H9 (cell line): ENCODE results near the gene RPGR. TPM values are rescaled to one million over a fixed set of nuclear protein-coding genes. Genes with fewer than 3 reads are reported as not detected.

Source experiments
- DNase-seq: peaks from one replicate; pipeline ENCODE4 v3.0.0-alpha.2; 2017
- H2AFZ ChIP-seq: one replicate; pipeline ENCODE4 v1.6.1; 2013; ENCODE audit warnings: mild to moderate bottlenecking, low read length, control low read depth, moderate library complexity
- H2AK5ac ChIP-seq: 2 replicates; pipeline ENCODE4 v1.6.1; 2013; ENCODE audit warnings: low read length, control low read depth, mixed read lengths; ENCODE audit not compliant: insufficient read length
- H2BK120ac ChIP-seq: one replicate; pipeline ENCODE4 v1.6.1; 2013; ENCODE audit warnings: low read depth, mild to moderate bottlenecking, low read length, control low read depth, inconsistent platforms; ENCODE audit not compliant: poor library complexity, severe bottlenecking
- H2BK12ac ChIP-seq: 2 replicates; pipeline ENCODE4 v1.6.1; 2013; ENCODE audit warnings: low read length, control low read depth, mixed read lengths, low read depth; ENCODE audit not compliant: insufficient read length
- H2BK15ac ChIP-seq: 2 replicates; pipeline ENCODE4 v1.6.1; 2013; ENCODE audit warnings: low read depth, low read length, control low read depth
- H2BK20ac ChIP-seq: one replicate; pipeline ENCODE4 v1.6.1; 2013; ENCODE audit warnings: low read depth, mild to moderate bottlenecking, low read length, control low read depth, inconsistent platforms; ENCODE audit not compliant: poor library complexity, severe bottlenecking
- H2BK5ac ChIP-seq: 2 replicates; pipeline ENCODE4 v1.6.1; 2013; ENCODE audit warnings: low read length, control low read depth, mixed read lengths; ENCODE audit not compliant: insufficient read length
- H3K14ac ChIP-seq: 2 replicates; pipeline ENCODE4 v1.6.1; 2013; ENCODE audit warnings: low read length, control low read depth; ENCODE audit not compliant: insufficient read depth
- H3K18ac ChIP-seq: 2 replicates; pipeline ENCODE4 v1.6.1; 2013; ENCODE audit warnings: low read depth, mild to moderate bottlenecking, mixed read lengths, low read length, control low read depth; ENCODE audit not compliant: insufficient read length
- H3K23ac ChIP-seq: 2 replicates; pipeline ENCODE4 v1.6.1; 2013; ENCODE audit warnings: low read length, control low read depth, mixed read lengths, low read depth; ENCODE audit not compliant: insufficient read length
- H3K23me2 ChIP-seq: 2 replicates; pipeline ENCODE4 v1.6.1; 2013; ENCODE audit warnings: low read depth, mild to moderate bottlenecking, mixed read lengths, low read length, control low read depth; ENCODE audit not compliant: insufficient read length, poor library complexity, severe bottlenecking
- H3K27ac ChIP-seq: 2 replicates; pipeline ENCODE4 v1.5.1; 2013; ENCODE audit warnings: low read length, control low read depth, mixed read lengths, low read depth; ENCODE audit not compliant: insufficient read length
- H3K27me3 ChIP-seq: 2 replicates; pipeline ENCODE4 v1.6.1; 2013; ENCODE audit warnings: low read length, control low read depth, inconsistent platforms; ENCODE audit not compliant: insufficient read depth
- H3K4ac ChIP-seq: 2 replicates; pipeline ENCODE4 v1.6.1; 2013; ENCODE audit warnings: low read depth, mild to moderate bottlenecking, control low read depth, inconsistent platforms, low read length, moderate library complexity
- H3K4me1 ChIP-seq: 2 replicates; pipeline ENCODE4 v1.6.1; 2013; ENCODE audit warnings: low read length, control low read depth, inconsistent platforms; ENCODE audit not compliant: insufficient read depth
- H3K4me2 ChIP-seq: 2 replicates; pipeline ENCODE4 v1.6.1; 2013; ENCODE audit warnings: low read length, control low read depth, mixed read lengths; ENCODE audit not compliant: insufficient read length, insufficient read depth
- H3K56ac ChIP-seq: 2 replicates; pipeline ENCODE4 v1.6.1; 2013; ENCODE audit warnings: low read depth, mild to moderate bottlenecking, mixed read lengths, low read length, control low read depth; ENCODE audit not compliant: insufficient read length
- H3K79me1 ChIP-seq: 2 replicates; pipeline ENCODE4 v1.6.1; 2013; ENCODE audit warnings: low read depth, mild to moderate bottlenecking, moderate library complexity, low read length, control low read depth, inconsistent platforms; ENCODE audit not compliant: insufficient read depth, poor library complexity, severe bottlenecking
- H3K79me2 ChIP-seq: 2 replicates; pipeline ENCODE4 v1.6.1; 2013; ENCODE audit warnings: low read length, control low read depth, inconsistent platforms; ENCODE audit not compliant: insufficient read depth
- H3K9ac ChIP-seq: 2 replicates; pipeline ENCODE4 v1.6.1; 2013; ENCODE audit warnings: low read length, control low read depth, mixed read lengths; ENCODE audit not compliant: insufficient read length; ENCODE audit errors: extremely low read depth
- H3K9me3 ChIP-seq: one replicate; pipeline ENCODE4 v1.6.1; 2013; ENCODE audit warnings: low read depth, low read length, inconsistent platforms; ENCODE audit not compliant: control insufficient read depth
- H3T11ph ChIP-seq: one replicate; pipeline ENCODE4 v1.6.1; 2013; ENCODE audit warnings: mild to moderate bottlenecking, low read length, control low read depth, inconsistent platforms
- H4K20me1 ChIP-seq: one replicate; pipeline ENCODE4 v1.6.1; 2013; ENCODE audit not compliant: control insufficient read depth, insufficient read length, insufficient read depth
- H4K5ac ChIP-seq: 2 replicates; pipeline ENCODE4 v1.6.1; 2013; ENCODE audit warnings: low read depth, mild to moderate bottlenecking, mixed read lengths, low read length, control low read depth; ENCODE audit not compliant: insufficient read length
- H4K8ac ChIP-seq: replicated peaks from 2 replicates; pipeline ENCODE4 v1.6.1; 2013; ENCODE audit warnings: low read length, control low read depth, mixed read lengths, low read depth; ENCODE audit not compliant: insufficient read length
- H4K91ac ChIP-seq: 2 replicates; pipeline ENCODE4 v1.6.1; 2013; ENCODE audit warnings: low read depth, mild to moderate bottlenecking, moderate library complexity, mixed read lengths, low read length, control low read depth; ENCODE audit not compliant: insufficient read length
- H3K27ac Mint-ChIP-seq, 3 experiments: 2 replicates in 2 of 3; 3 replicates in 1 of 3; pipeline ENCODE4 v1.8.0; 2020 to 2021; ENCODE audit warnings: mixed read lengths in 3 of 3, mild to moderate bottlenecking in 1 of 3, moderate library complexity in 1 of 3
- H3K27me3 Mint-ChIP-seq: 2 replicates; pipeline ENCODE4 v1.8.0; 2021; ENCODE audit warnings: low read depth, mild to moderate bottlenecking, moderate library complexity, mixed read lengths
- H3K36me3 Mint-ChIP-seq, 3 experiments: 2 replicates in 2 of 3; 3 replicates in 1 of 3; pipeline ENCODE4 v1.8.0; 2020 to 2021; ENCODE audit warnings: low read depth in 3 of 3, mixed read lengths in 3 of 3; ENCODE audit not compliant: insufficient read depth in 1 of 3
- H3K4me1 Mint-ChIP-seq, 2 experiments: 2 replicates each; pipeline ENCODE4 v1.8.0; 2020; ENCODE audit warnings: mixed read lengths in 2 of 2
- H3K4me3 Mint-ChIP-seq, 2 experiments: 2 replicates in 1 of 2; 3 replicates in 1 of 2; pipeline ENCODE4 v1.8.0; 2020 to 2021; ENCODE audit warnings: mild to moderate bottlenecking in 2 of 2, mixed read lengths in 2 of 2, moderate library complexity in 1 of 2
- H3K9me3 Mint-ChIP-seq, 2 experiments: 2 replicates in 1 of 2; 3 replicates in 1 of 2; pipeline ENCODE4 v1.8.0; 2020; ENCODE audit warnings: mild to moderate bottlenecking in 2 of 2, mixed read lengths in 2 of 2, moderate library complexity in 1 of 2
- whole genome bisulfite sequencing: extraction: QIAGEN DNeasy Blood & Tissue Kit; methylation state at CpG from one replicate; pipeline ENCODE4 v1.1.7; 2013; ENCODE audit warnings: missing lambda C conversion rate, low lambda C conversion rate, mixed read lengths; ENCODE audit not compliant: insufficient read length; ENCODE audit errors: extremely low coverage; 5-methylcytosine and 5-hydroxymethylcytosine counted together
- total RNA-seq: library from RNA; stranded (reverse); gene quantifications from 2 replicates; pipeline ENCODE4 v1.2.1, GENCODE V29; 2021
- TF ChIP-seq, protein P1 (sequence below): fragments of 200-600 bp; sonication (generic); conservative IDR thresholded peaks from 3 replicates; pipeline ENCODE4 v1.8.0; 2021; ENCODE audit warnings: antibody characterized with exemption, mild to moderate bottlenecking

RPGR gene
- total RNA-seq, 1 experiment from 2014 or later: 7.3 TPM

DNA sequence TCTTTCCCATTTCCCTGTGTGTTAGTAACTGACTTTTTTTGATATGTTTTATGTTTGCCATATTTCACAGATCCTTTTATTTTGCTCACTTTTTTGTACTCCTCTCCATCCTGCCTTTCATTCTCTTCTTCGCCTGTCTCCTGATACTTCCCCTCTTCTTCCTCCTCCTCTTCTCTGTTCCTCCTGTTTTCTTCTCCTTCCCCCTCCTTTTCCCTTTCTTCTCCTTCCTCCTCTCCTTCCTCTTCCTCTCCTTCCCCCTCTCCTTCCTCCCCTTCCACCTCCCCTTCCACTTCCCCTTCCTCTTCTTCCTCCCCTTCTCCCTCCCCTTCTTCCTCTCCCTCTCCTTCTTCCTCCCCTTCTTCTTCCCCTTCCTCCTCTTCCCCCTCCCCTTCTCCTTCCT, 41.7 kb downstream of the RPGR start:
- TF ChIP-seq, protein P1, sequence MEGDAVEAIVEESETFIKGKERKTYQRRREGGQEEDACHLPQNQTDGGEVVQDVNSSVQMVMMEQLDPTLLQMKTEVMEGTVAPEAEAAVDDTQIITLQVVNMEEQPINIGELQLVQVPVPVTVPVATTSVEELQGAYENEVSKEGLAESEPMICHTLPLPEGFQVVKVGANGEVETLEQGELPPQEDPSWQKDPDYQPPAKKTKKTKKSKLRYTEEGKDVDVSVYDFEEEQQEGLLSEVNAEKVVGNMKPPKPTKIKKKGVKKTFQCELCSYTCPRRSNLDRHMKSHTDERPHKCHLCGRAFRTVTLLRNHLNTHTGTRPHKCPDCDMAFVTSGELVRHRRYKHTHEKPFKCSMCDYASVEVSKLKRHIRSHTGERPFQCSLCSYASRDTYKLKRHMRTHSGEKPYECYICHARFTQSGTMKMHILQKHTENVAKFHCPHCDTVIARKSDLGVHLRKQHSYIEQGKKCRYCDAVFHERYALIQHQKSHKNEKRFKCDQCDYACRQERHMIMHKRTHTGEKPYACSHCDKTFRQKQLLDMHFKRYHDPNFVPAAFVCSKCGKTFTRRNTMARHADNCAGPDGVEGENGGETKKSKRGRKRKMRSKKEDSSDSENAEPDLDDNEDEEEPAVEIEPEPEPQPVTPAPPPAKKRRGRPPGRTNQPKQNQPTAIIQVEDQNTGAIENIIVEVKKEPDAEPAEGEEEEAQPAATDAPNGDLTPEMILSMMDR: no peak
- H3K4me1 Mint-ChIP-seq: peaks cover 0 to 2% of the 10 kb centered on the region in 2 experiments; a peak in 1 of 4 replicates
- no peak overlapping the region for H4K5ac ChIP-seq
- no peak overlapping the region for H3K27ac Mint-ChIP-seq
- H3K27ac ChIP-seq: no peak overlapping the region
- H4K8ac ChIP-seq: no peak overlapping the region
- no peak overlapping the region for H3K56ac ChIP-seq
- H3K79me1 ChIP-seq: no peaks in the 10 kb centered on the region
- no peaks in the 10 kb centered on the region for H3K27me3 ChIP-seq
- H3K4me3 Mint-ChIP-seq: no peak overlapping the region
- no peak overlapping the region for H4K91ac ChIP-seq
- no peak overlapping the region for H3T11ph ChIP-seq
- no peak overlapping the region for H3K23ac ChIP-seq
- no peak overlapping the region for H3K14ac ChIP-seq
- no peaks in the 10 kb centered on the region for H4K20me1 ChIP-seq
- H2BK120ac ChIP-seq: no peak overlapping the region
- no peak overlapping the region for H2BK20ac ChIP-seq
- no peak overlapping the region for H2AFZ ChIP-seq
- H2BK12ac ChIP-seq: no peak overlapping the region
- no peak for DNase-seq
- no peaks in the 10 kb centered on the region for H3K4me1 ChIP-seq
- H3K79me2 ChIP-seq: no peaks in the 10 kb centered on the region
- no peak overlapping the region for H3K4me2 ChIP-seq
- no peaks in the 10 kb centered on the region for H3K9me3 ChIP-seq
- no CpG with 5 or more reads among the region's 1 CpG for WGBS
- peaks cover 33 to 59% of the 10 kb centered on the region in 2 experiments for H3K9me3 Mint-ChIP-seq
- no peak overlapping the region for H2BK5ac ChIP-seq
- H3K9ac ChIP-seq: no peak overlapping the region
- H2BK15ac ChIP-seq: no peak overlapping the region
- peaks cover 4 to 16% (median 14%) of the 10 kb centered on the region in 3 experiments; a peak in 6 of 7 replicates for H3K36me3 Mint-ChIP-seq
- no peak overlapping the region for H3K4ac ChIP-seq
- no peak overlapping the region for H2AK5ac ChIP-seq
- H3K23me2 ChIP-seq: no peaks in the 10 kb centered on the region
- no peaks in the 10 kb centered on the region; the same call in 1 of the 2 replicates for H3K27me3 Mint-ChIP-seq
- no peak overlapping the region for H3K18ac ChIP-seq
